Hematopoietic multipotent progenitor cell treated with erythropoietin and hydrocortisone succinate and interleukin-3 and kit ligand, for 15 days (in vitro differentiated cells): Measurements from ENCODE around the gene ZNF594.
"Not testable (repeated sequence)": the region's sequence is repeated elsewhere in the genome, so short reads cannot be mapped to it uniquely, and the experiment has no call there.

Experiments used
- DNase-seq: peaks from one replicate; pipeline ENCODE4 v3.0.0-alpha.2; 2015; ENCODE audit warnings: low spot score

Gene ZNF594

GRCh38 chr17:5201011-5201410 lies 9.3 kb upstream of the ZNF594 start:
- no peak for DNase-seq

GRCh38 chr17:5200360-5200759 lies 8.7 kb upstream of the ZNF594 start:
- DNase-seq: no peak

GRCh38 chr17:5198472-5198871 lies 6.8 kb upstream of the ZNF594 start:
- no peak for DNase-seq

GRCh38 chr17:5194346-5194745 lies 2.7 kb upstream of the ZNF594 start:
- DNase-seq: no peak

- no peak for DNase-seq
Observed at GRCh38 chr17:5184288-5184687, 7.4 kb downstream of the ZNF594 start.

- no peak for DNase-seq
Observed at GRCh38 chr17:5183410-5183793, 8.3 kb downstream of the ZNF594 start.

GRCh38 chr17:5182597-5183409 lies 8.9 kb downstream of the ZNF594 start:
- DNase-seq: no peak

GRCh38 chr17:5181509-5182305 lies 10.0 kb downstream of the ZNF594 start:
- DNase-seq: no peak

- DNase-seq: no peak
Observed at GRCh38 chr17:5179003-5179402, 12.7 kb downstream of the ZNF594 start.

- not testable (repeated sequence) for DNase-seq
Observed at GRCh38 chr17:5175027-5175426, 16.6 kb downstream of the ZNF594 start.

GRCh38 chr17:5165791-5166564 lies 25.7 kb downstream of the ZNF594 start:
- DNase-seq: not testable (repeated sequence)

- DNase-seq: no peak
Observed at GRCh38 chr17:5164436-5164835, 27.2 kb downstream of the ZNF594 start.

GRCh38 chr17:5161793-5162192 lies 29.9 kb downstream of the ZNF594 start:
- not testable (repeated sequence) for DNase-seq

GRCh38 chr17:5160702-5161101 lies 31.0 kb downstream of the ZNF594 start:
- DNase-seq: not testable (repeated sequence)

GRCh38 chr17:5146122-5146521 lies 45.5 kb downstream of the ZNF594 start:
- DNase-seq: not testable (repeated sequence)

- not testable (repeated sequence) for DNase-seq
Observed at GRCh38 chr17:5142877-5143276, 48.8 kb downstream of the ZNF594 start.

- no peak for DNase-seq
Observed at GRCh38 chr17:5139458-5139732, 52.3 kb downstream of the ZNF594 start.

GRCh38 chr17:5138616-5139457 lies 52.8 kb downstream of the ZNF594 start:
- no peak for DNase-seq

- DNase-seq: not testable (repeated sequence)
Observed at GRCh38 chr17:5138198-5138544, 53.5 kb downstream of the ZNF594 start.

- not testable (repeated sequence) for DNase-seq
Observed at GRCh38 chr17:5137511-5138197, 54.0 kb downstream of the ZNF594 start.
